Peyer's patch (tissue), 4 donors: ENCODE results near the gene CHRNG.

ENCODE experiments used
- POLR2A ChIP-seq, 2 donors: fragments of 450-650 bp; IDR thresholded peaks; one replicate each; pipeline ENCODE4 v1.5.1; 2017; ENCODE audit warnings: antibody characterized with exemption in 2 of 2, mild to moderate bottlenecking in 2 of 2, moderate library complexity in 2 of 2
- TF ChIP-seq, protein P1 (sequence below), 6 experiments: fragments of 450-650 bp in 4 of 6; fragments of 200-600 bp in 2 of 6; sonication (generic) in 1 of 6; IDR thresholded peaks; one replicate each; pipeline ENCODE4 v1.5.1; 2017 to 2019; ENCODE audit warnings: antibody characterized with exemption in 6 of 6, mild to moderate bottlenecking in 3 of 6, moderate library complexity in 1 of 6

- TF ChIP-seq, protein P1, sequence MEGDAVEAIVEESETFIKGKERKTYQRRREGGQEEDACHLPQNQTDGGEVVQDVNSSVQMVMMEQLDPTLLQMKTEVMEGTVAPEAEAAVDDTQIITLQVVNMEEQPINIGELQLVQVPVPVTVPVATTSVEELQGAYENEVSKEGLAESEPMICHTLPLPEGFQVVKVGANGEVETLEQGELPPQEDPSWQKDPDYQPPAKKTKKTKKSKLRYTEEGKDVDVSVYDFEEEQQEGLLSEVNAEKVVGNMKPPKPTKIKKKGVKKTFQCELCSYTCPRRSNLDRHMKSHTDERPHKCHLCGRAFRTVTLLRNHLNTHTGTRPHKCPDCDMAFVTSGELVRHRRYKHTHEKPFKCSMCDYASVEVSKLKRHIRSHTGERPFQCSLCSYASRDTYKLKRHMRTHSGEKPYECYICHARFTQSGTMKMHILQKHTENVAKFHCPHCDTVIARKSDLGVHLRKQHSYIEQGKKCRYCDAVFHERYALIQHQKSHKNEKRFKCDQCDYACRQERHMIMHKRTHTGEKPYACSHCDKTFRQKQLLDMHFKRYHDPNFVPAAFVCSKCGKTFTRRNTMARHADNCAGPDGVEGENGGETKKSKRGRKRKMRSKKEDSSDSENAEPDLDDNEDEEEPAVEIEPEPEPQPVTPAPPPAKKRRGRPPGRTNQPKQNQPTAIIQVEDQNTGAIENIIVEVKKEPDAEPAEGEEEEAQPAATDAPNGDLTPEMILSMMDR (IDR thresholded peaks at IDR 0.05): no peak
- TF ChIP-seq POLR2A (IDR thresholded peaks at IDR 0.05): no peak
Measured at GRCh38 chr2:232588031-232588430, 48.5 kb downstream of the CHRNG start.
